ENCODE measurements around the gene MUC5B.

MUC5B gene

DNA sequence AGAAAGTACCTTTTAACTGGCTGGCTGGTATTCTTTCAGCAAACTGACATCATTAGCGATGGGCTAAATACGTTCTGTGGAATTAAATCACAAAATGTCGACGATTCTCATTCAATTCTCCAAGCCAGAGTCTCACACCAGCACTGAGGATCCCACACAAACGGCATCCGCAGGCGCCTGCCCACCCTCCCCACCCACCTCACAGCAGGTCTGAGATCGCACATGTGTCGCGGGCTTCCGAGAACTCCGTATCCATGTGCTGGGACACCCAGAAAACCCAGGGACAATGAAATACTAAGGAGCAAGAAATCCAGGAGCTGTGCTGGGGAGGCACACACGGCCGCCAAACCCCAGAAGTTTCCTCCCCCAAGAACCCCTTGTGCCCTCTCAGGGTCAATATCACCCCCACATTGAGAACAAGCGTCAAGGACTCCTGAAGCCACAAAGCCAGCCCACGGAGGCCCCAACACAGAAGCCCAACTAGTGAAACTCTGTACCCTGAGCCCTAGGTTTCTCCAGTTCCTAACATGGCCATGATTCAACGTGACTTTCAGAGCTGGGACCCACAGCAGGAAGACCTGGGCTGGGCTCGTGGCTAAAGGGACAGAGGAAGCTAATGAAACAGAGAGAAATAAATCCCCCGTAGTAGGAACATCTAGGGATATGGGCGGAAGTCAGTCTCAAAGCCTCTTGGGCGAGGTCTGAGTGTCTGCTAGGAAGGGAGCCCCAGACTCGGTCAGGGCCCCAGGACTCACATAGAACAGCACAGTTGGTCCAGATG is 78.5 kb downstream of the MUC5B start:
- DNase-seq = no peak

- DNase-seq = no peak
Observed at GRCh38 chr11:1302041-1302460, 79.2 kb downstream of the MUC5B start.

GRCh38 chr11:1302461-1303125 is 79.7 kb downstream of the MUC5B start:
- no peak for DNase-seq

DNA sequence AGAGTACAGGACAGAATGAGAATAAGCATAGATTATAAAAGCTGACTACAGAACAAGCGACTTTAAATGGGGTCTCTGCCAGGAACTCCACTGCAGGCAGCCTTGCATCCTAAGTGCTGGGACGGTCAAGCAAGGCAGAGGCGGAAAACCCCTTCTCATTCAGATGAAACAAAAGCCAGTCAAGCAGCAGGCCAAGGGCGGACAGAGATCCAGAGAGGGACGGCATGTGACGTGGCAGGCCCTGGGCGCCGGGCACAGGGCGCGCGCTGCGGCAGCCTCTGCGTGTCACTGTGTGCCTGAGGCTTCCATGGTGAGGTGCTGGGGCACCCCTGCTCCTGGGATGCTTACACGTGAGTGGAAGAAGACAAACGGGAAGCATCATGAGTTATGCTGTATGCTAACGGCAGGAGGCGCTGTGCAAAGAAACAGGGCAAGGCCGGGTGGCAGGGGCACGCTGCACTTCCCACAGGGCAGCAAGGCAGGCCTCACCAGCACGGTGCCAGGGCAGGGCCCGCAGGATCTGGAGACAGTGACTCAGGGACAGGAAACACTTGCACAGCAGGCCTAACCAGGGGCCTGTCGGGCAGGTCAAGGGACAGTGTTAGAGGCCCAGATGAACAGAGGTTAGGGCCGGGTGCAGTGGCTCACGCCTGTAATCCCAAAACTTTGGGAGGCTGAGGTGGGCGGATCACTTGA is 80.4 kb downstream of the MUC5B start:
- peak; percentile 17 for DNase-seq

GRCh38 chr11:1303973-1304372 is 81.1 kb downstream of the MUC5B start:
- no peak for DNase-seq

- DNase-seq = no peak
Observed at GRCh38 chr11:1304380-1304779, 81.5 kb downstream of the MUC5B start.

DNA sequence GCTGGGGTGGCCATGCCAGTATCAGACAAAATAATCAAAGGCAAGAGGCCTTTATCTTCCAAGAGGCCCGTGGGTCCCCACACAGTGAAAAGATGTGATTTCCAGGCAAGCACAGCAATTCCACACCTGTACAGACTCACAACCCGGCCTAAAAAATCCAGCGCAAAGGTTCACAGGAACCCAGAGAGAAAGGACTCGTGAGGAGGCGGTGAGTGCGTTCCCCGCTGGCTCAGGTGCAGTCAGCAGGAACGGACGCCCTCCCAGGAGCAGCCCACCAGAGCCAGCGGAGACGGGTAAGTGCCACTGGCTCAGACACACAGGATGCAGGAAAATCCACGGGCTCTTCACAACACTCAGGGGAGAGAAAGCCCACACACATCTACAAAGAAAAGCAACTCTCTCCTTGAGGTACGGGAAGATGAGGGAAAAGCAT is 82.2 kb downstream of the MUC5B start:
- no peak for DNase-seq

DNA sequence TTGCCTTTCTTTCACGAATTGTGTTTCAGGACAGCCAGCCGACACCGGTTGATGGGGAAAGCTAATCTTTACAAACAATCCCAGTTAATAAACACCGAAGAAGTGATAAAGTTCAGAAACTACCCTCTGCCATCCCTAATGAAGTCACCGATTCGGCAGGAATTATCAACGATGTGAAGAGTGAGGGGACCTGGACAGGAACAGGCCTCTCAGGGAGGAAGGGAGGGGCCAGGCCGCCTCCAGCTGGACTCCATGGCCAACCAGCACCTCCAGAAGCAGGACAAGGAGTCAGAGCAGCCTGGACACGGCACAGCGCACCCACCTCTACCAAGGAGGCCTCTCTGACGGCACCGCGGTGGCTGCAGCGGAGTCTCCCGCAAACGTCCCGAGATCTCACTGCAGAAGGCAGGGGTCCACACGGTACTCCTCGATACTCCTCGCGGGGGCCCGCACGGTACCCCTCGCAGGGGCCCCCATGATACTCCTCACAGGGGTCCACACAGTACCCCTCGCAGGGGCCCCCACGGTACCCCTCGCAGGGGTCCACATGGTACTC is 82.7 kb downstream of the MUC5B start:
- no peak for DNase-seq

- DNase-seq = no peak
Observed at GRCh38 chr11:1306186-1307162, 83.6 kb downstream of the MUC5B start.

DNA sequence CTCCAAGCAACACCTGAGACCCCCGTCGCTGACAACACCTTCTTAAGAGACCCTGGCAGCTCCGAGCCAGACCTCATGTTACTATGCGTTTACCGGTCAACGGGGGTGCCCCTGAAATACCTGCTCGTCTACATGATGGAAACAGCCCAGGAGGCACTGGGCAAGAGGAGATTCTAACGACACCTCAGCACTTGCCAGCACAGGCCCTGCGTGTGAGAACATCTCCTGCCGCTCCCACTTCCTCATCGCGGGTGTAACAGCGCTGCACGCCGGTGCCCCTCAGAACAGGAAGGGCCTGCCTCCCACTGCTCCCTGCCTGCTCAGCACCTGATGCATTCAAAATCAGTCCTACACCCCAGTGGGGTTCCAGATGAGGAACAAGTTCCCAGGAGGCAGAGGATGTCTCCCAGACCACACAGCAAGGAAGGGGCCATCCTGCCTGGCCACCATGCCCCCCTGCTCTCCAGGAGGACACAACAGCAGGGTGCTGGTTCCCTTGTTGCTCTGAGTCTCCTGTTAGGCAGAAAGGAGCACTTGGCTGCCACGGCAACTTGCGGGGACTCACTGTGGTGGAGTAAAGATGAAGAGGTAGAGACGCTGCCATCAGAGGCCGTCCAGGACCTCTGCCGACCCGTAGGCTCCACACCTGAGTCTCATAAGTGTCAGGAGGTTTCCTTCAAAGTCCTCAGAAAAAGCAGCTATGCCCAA is 84.5 kb downstream of the MUC5B start:
- no peak for DNase-seq

GRCh38 chr11:1307998-1308742 is 85.3 kb downstream of the MUC5B start:
- no peak for DNase-seq

DNA sequence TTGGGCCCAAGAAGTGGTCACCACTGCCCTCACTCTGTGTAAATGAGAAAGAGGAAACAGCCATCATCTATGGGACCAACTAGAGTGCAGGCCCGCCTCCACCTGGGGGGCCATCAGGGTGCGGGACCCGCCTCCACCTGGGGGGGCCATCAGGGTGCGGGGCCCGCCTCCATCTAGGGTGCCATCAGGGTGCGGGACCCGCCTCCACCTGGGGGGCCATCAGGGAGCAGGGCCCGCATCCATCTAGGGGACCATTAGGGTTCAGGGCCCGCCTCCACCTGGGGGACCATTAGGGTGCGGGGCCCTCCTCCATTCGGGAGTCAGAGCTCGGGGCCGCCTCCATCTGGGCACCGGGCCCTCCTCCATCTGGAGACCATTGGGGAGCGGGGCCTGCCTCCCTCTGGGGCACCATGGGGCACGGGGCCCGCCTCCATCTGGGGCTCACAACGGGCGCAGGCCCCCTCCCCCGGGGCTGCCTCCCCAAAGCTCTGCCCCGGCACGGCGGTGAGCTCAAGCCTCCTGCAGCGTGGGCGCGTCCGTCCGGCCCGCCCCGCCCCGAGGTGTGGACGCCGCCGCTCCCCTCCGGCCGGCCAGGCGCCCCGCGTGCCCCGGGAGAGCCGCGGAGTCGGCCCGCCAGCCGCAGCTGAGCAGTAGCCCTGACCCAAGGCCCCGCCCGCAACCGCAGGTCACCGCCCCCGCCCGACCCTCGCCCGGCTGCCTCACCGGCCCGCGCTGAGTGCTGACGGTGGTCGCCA is 86.1 kb downstream of the MUC5B start:
- DNase-seq = no peak

DNA sequence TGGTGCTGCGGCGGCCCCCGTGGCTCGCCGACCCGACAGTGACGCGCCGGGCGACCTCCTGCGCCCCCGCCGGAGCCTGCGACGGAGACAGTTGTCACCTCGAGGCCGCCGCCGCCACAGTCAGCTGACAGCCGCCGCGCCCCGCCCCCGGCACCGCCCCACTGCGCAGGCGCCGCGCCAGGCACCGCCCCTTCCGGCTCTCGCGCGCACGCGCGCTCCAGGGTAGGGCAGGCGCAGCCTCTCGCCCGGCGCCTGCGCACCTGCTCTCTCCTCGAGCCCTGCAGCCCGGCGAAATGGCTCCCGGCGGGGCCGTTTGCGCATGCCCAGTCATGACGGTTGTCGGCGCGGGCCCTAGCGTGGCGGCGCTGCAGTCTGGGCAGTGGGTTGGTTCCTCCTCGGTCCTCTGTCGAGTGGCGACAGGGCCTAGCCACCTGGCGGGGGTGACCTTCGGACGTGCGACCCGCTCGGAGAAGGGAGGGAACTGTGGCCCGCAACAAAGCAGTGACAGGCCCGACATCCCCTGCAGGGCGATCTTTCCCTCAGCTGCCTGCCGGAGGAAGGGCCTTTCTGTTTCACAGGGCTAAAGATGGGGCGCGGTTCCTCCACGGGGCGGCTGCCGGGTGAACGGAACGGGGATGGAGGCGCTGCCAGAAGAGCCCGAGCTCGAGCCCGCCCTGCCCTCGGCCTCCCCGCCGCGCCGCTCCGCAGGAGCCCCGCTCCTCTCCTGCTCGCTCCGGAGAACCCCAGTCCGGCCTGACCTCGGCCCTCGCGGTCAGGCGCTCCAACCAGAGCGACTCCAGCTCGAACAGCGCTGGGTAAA is 86.8 kb downstream of the MUC5B start, which contains the start of gene TOLLIP:
Gene TOLLIP, minus strand, starts transcription at position 135 of the 820 bp plus-strand sequence. Its CDS starts 134 bp downstream, at position 1.
- peak; percentile 90 for DNase-seq

- DNase-seq = no peak
Observed at GRCh38 chr11:1310318-1310687, 87.4 kb downstream of the MUC5B start.

DNA sequence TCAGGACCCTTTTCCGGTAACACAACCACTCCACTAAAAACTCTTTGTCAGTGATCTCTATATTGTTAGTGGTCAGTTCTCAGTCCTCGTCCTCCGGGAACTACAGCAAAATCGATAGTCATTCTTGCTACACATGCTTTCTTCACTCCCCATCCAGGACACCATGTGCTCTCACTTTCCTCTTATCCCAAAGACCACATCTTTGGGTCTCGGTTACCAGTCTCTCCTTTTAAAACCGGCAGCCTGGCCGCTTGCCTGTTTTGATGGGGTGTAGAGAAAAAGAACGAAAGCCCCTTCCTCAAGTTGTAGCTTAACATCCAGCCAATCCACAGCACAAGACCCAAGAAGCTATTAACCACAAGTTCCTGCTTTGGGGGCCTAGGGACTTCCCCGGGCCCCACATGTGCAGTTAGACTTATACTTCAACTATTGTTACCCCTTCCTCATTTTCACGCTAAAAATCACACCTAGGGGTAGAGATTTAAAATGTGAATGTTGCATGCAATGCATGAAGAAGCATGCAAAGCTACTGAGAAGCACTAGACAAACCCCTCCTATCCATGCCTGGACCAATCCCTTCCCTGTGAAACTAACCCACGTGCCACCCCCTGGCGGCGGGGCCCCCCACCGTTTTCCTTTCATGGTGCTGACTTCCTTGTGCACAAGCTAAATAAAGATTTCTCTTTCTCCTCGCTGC is 88.1 kb downstream of the MUC5B start:
- DNase-seq = no peak
